RWPE1 (cell line): Measurements from ENCODE around the gene TSACC.
"Not testable (repeated sequence)": the region's sequence is repeated elsewhere in the genome, so short reads cannot be mapped to it uniquely, and the experiment has no call there.

Experiments used
- CTCF ChIA-PET: fragments of 350-600 bp; sonication (Branson Sonifier 250); formaldehyde crosslinking; extraction: SDS; loops from one replicate; lab custom pipeline; 2021; lab: Yijun Ruan, JAX
- POLR2A ChIA-PET: fragments of 400-600 bp; formaldehyde crosslinking; extraction: SDS; loops from one replicate; lab custom pipeline; 2020; ENCODE audit warnings: antibody characterized with exemption; ENCODE audit not compliant: low non-redundant PET; lab: Yijun Ruan, JAX
- DNase-seq: peaks from one replicate; pipeline ENCODE4 v3.0.0; 2012; ENCODE audit warnings: low spot score
- H3K27ac ChIP-seq: fragments of 450-650 bp; 2 replicates; pipeline ENCODE4 v1.5.1; 2017
- CTCF ChIP-seq: fragments of 450-650 bp; conservative IDR thresholded peaks from 2 replicates; pipeline ENCODE4 v1.5.1; 2017; ENCODE audit warnings: low read depth, mild to moderate bottlenecking

TSACC gene

GRCh38 chr1:156319664-156320063, 18.7 kb upstream of the TSACC start:
- POLR2A ChIA-PET, result interaction anchor here (0.6 kb wide), 1 partner anchor 9 kb away, joined by 3 read pairs; no protein-coding TSS in a partner anchor
- peak; percentile 54 for TF ChIP-seq CTCF
- DNase-seq, result peak; percentile 19
- no peak overlapping the region for H3K27ac ChIP-seq
- CTCF ChIA-PET, result interaction anchor here (0.7 to 1.1 kb wide), 6 partner anchors 10 to 174 kb away, joined by 3 to 7 read pairs (median 3); partner anchors contain the start of gene SMG5

- ChIA-PET POLR2A (no interaction called here), CTCF (no interaction called here)
- no peak for TF ChIP-seq CTCF
- no peak for DNase-seq
- H3K27ac ChIP-seq, result no peak overlapping the region
These were observed 17.8 kb upstream of the TSACC start for GRCh38 chr1:156320560-156320959.

GRCh38 chr1:156323179-156323578, 15.1 kb upstream of the TSACC start:
- CTCF ChIA-PET, result interaction anchor here (0.6 kb wide), 2 partner anchors 9 to 33 kb away, joined by 3 read pairs; no protein-coding TSS in a partner anchor
- POLR2A ChIA-PET, H3K27ac ChIP-seq, DNase-seq: not testable (repeated sequence)

- POLR2A ChIA-PET, result no interaction called here
- no peak overlapping the region for H3K27ac ChIP-seq
- TF ChIP-seq CTCF, result no peak
- CTCF ChIA-PET, result no interaction called here
- DNase-seq, result no peak
These were observed 2.1 kb upstream of the TSACC start for GRCh38 chr1:156336242-156336641.

- POLR2A ChIA-PET, result no interaction called here
- CTCF ChIA-PET, result interaction anchor here (0.6 kb wide), 1 partner anchor 11 kb away, joined by 3 read pairs; no protein-coding TSS in a partner anchor
- TF ChIP-seq CTCF, result no peak
- no peak for DNase-seq
- peak overlapping the region; percentile 83 for H3K27ac ChIP-seq
These were observed 1.1 kb upstream of the TSACC start for GRCh38 chr1:156337052-156337887.

- POLR2A ChIA-PET, result no interaction called here
- DNase-seq, result no peak
- TF ChIP-seq CTCF, result no peak
- CTCF ChIA-PET, result interaction anchor here (0.6 kb wide), 1 partner anchor 10 kb away, joined by 3 read pairs; no protein-coding TSS in a partner anchor
- peak overlapping the region; percentile 83 for H3K27ac ChIP-seq
These were observed 492 bp upstream of the TSACC start for GRCh38 chr1:156337888-156338179.
